Suppressor macrophage treated with lipopolysaccharide for 4 hours (primary cell): ENCODE measurements around the gene CCN5.
"Not testable (repeated sequence)": the region's sequence is repeated elsewhere in the genome, so short reads cannot be mapped to it uniquely, and the experiment has no call there.

Experiments
- DNase-seq: peaks from one replicate; pipeline ENCODE4 v3.0.0-alpha.2; 2020

Gene CCN5

GRCh38 chr20:44714701-44715498 is at the start of gene CCN5:
Gene CCN5 (plus strand): TSS chr20:44715369. CDS start chr20:44715391, 22 bp downstream.
- DNase-seq, result peak; percentile 50

GRCh38 chr20:44666066-44666465 is 49.1 kb upstream of the CCN5 start:
- peak; percentile 24 for DNase-seq

- DNase-seq, result not testable (repeated sequence)
Measured at GRCh38 chr20:44670851-44671250, 44.3 kb upstream of the CCN5 start.

- peak; percentile 41 for DNase-seq
Measured at GRCh38 chr20:44671541-44671940, 43.6 kb upstream of the CCN5 start.

- DNase-seq, result not testable (repeated sequence)
Measured at GRCh38 chr20:44672318-44672902, 42.8 kb upstream of the CCN5 start.

GRCh38 chr20:44678242-44678641 is 36.9 kb upstream of the CCN5 start:
- DNase-seq, result no peak

- no peak for DNase-seq
Measured at GRCh38 chr20:44678990-44679611, 36.1 kb upstream of the CCN5 start.

- DNase-seq, result no peak
Measured at GRCh38 chr20:44681796-44682566, 33.2 kb upstream of the CCN5 start.

- peak; percentile 58 for DNase-seq
Measured at GRCh38 chr20:44683263-44684046, 31.7 kb upstream of the CCN5 start.

- peak; percentile 19 for DNase-seq
Measured at GRCh38 chr20:44684047-44684967, 30.9 kb upstream of the CCN5 start.

- DNase-seq, result no peak
Measured at GRCh38 chr20:44686934-44687333, 28.2 kb upstream of the CCN5 start.

- DNase-seq, result no peak
Measured at GRCh38 chr20:44688053-44688625, 27.0 kb upstream of the CCN5 start.

- no peak for DNase-seq
Measured at GRCh38 chr20:44689809-44690208, 25.4 kb upstream of the CCN5 start.

- DNase-seq, result no peak
Measured at GRCh38 chr20:44690781-44691423, 24.3 kb upstream of the CCN5 start.

- no peak for DNase-seq
Measured at GRCh38 chr20:44691424-44692423, 23.4 kb upstream of the CCN5 start.

- peak; percentile 27 for DNase-seq
Measured at GRCh38 chr20:44692932-44693480, 22.2 kb upstream of the CCN5 start.

- no peak for DNase-seq
Measured at GRCh38 chr20:44693627-44694026, 21.5 kb upstream of the CCN5 start.

- DNase-seq, result no peak
Measured at GRCh38 chr20:44694159-44694558, 21.0 kb upstream of the CCN5 start.

GRCh38 chr20:44695295-44695673 is 19.9 kb upstream of the CCN5 start:
- no peak for DNase-seq
